A204.1 (cell line): ENCODE results near the gene SOCS3.

Source experiments
- FAIRE-seq: peaks from 2 replicates; lab custom pipeline; 2012; peaks lifted over from hg19 to GRCh38; lab: Jason Lieb, UNC

SOCS3 gene

GRCh38 chr17:78359997-78360370 is at the start of gene SOCS3:
Gene SOCS3 (minus strand): TSS chr17:78360077. CDS start chr17:78359095, 982 bp downstream.
- no peak for FAIRE-seq

- FAIRE-seq: no peak
Observed at GRCh38 chr17:78409191-78409928, 49.5 kb upstream of the SOCS3 start.

GRCh38 chr17:78408476-78409050 is 48.7 kb upstream of the SOCS3 start:
- FAIRE-seq: no peak

- no peak for FAIRE-seq
Observed at GRCh38 chr17:78407387-78408000, 47.6 kb upstream of the SOCS3 start.

- FAIRE-seq: no peak
Observed at GRCh38 chr17:78406920-78407319, 47.0 kb upstream of the SOCS3 start.

- no peak for FAIRE-seq
Observed at GRCh38 chr17:78406396-78406795, 46.5 kb upstream of the SOCS3 start.

- FAIRE-seq: no peak
Observed at GRCh38 chr17:78403822-78404221, 43.9 kb upstream of the SOCS3 start.

- FAIRE-seq: no peak
Observed at GRCh38 chr17:78401891-78402290, 42.0 kb upstream of the SOCS3 start.

GRCh38 chr17:78401246-78401645 is 41.4 kb upstream of the SOCS3 start:
- FAIRE-seq: no peak

GRCh38 chr17:78400581-78401240 is 40.8 kb upstream of the SOCS3 start:
- no peak for FAIRE-seq

- FAIRE-seq: no peak
Observed at GRCh38 chr17:78399693-78400144, 39.8 kb upstream of the SOCS3 start.

GRCh38 chr17:78399028-78399692 is 39.3 kb upstream of the SOCS3 start:
- no peak for FAIRE-seq

- no peak for FAIRE-seq
Observed at GRCh38 chr17:78398390-78398789, 38.5 kb upstream of the SOCS3 start.

GRCh38 chr17:78397681-78398101 is 37.8 kb upstream of the SOCS3 start:
- no peak for FAIRE-seq

GRCh38 chr17:78396441-78397337 is 36.8 kb upstream of the SOCS3 start:
- FAIRE-seq: no peak

- no peak for FAIRE-seq
Observed at GRCh38 chr17:78395155-78395554, 35.3 kb upstream of the SOCS3 start.

- FAIRE-seq: no peak
Observed at GRCh38 chr17:78394209-78394608, 34.3 kb upstream of the SOCS3 start.

- no peak for FAIRE-seq
Observed at GRCh38 chr17:78393575-78393974, 33.7 kb upstream of the SOCS3 start.

- FAIRE-seq: no peak
Observed at GRCh38 chr17:78392295-78392694, 32.4 kb upstream of the SOCS3 start.

GRCh38 chr17:78391843-78392242 is 32.0 kb upstream of the SOCS3 start:
- no peak for FAIRE-seq

GRCh38 chr17:78391051-78391431 is 31.2 kb upstream of the SOCS3 start:
- FAIRE-seq: no peak
